Hematopoietic multipotent progenitor cell treated with erythropoietin and hydrocortisone succinate and interleukin-3 and kit ligand, for 6 days (in vitro differentiated cells): ENCODE results near the gene SMAP2.

Experiments
- DNase-seq: peaks from one replicate; pipeline ENCODE4 v3.0.0-alpha.2; 2015

SMAP2 gene

GRCh38 chr1:40422630-40423263 lies 49.2 kb downstream of the SMAP2 start:
- no peak for DNase-seq

- DNase-seq = no peak
Observed at GRCh38 chr1:40423264-40423642, 49.7 kb downstream of the SMAP2 start.

GRCh38 chr1:40423951-40424618 lies 50.6 kb downstream of the SMAP2 start:
- no peak for DNase-seq

GRCh38 chr1:40425198-40425597 lies 51.7 kb downstream of the SMAP2 start:
- no peak for DNase-seq

GRCh38 chr1:40431385-40431784 lies 57.9 kb downstream of the SMAP2 start:
- DNase-seq = no peak

- DNase-seq = no peak
Observed at GRCh38 chr1:40432644-40433390, 59.3 kb downstream of the SMAP2 start.

GRCh38 chr1:40435471-40435870 lies 61.9 kb downstream of the SMAP2 start:
- no peak for DNase-seq

GRCh38 chr1:40435876-40436275 lies 62.3 kb downstream of the SMAP2 start:
- no peak for DNase-seq

GRCh38 chr1:40438391-40439015 lies 65.0 kb downstream of the SMAP2 start:
- DNase-seq = peak; percentile 59

- DNase-seq = no peak
Observed at GRCh38 chr1:40439247-40439646, 65.7 kb downstream of the SMAP2 start.

- DNase-seq = peak; percentile 93
Observed at GRCh38 chr1:40449684-40450494, 76.4 kb downstream of the SMAP2 start, which contains the start of gene ZFP69B. TSS of gene ZFP69B (plus strand) at chr1:40450476. CDS start at chr1:40450962, 486 bp downstream.

GRCh38 chr1:40450495-40451237 lies 77.1 kb downstream of the SMAP2 start:
- peak; percentile 51 for DNase-seq

GRCh38 chr1:40451238-40451585 lies 77.7 kb downstream of the SMAP2 start:
- no peak for DNase-seq

- no peak for DNase-seq
Observed at GRCh38 chr1:40454873-40455272, 81.3 kb downstream of the SMAP2 start.

GRCh38 chr1:40462956-40463590 lies 89.5 kb downstream of the SMAP2 start:
- peak; percentile 30 for DNase-seq

GRCh38 chr1:40469327-40469726 lies 95.8 kb downstream of the SMAP2 start:
- no peak for DNase-seq
